ENCODE data around the gene PROM1. TPM values are rescaled to one million over a fixed set of nuclear protein-coding genes. Genes with fewer than 3 reads are reported as not detected.

Gene PROM1
- total RNA-seq, 4 donors from 2014 or later, result 0.13 to 6.7 (median 1.7) TPM; not detected in 1

- Histone ChIP-seq H3K36me3 (no peaks in the 10 kb centered on the region), H3K4me3 (no peak overlapping the region), H3K9me3 (no peaks in the 10 kb centered on the region), H3K27me3 (peaks cover 0 to 20% (median 0%) of the 10 kb centered on the region in 4 donors), H3K4me1 (no peaks in the 10 kb centered on the region), H3K27ac (no peak overlapping the region)
- WGBS, 2 donors, result 33 to 41% methylated on average over 4 of the region's 4 CpGs
- intact Hi-C loops (cut with DNase I), result no loop called here
- no peak for DNase-seq
- TF ChIP-seq CTCF (IDR thresholded peaks at IDR 0.05) (no peak), POLR2A (IDR thresholded peaks at IDR 0.05) (no peak)
Observed at GRCh38 chr4:16018841-16019240, 65.0 kb downstream of the PROM1 start.

DNA sequence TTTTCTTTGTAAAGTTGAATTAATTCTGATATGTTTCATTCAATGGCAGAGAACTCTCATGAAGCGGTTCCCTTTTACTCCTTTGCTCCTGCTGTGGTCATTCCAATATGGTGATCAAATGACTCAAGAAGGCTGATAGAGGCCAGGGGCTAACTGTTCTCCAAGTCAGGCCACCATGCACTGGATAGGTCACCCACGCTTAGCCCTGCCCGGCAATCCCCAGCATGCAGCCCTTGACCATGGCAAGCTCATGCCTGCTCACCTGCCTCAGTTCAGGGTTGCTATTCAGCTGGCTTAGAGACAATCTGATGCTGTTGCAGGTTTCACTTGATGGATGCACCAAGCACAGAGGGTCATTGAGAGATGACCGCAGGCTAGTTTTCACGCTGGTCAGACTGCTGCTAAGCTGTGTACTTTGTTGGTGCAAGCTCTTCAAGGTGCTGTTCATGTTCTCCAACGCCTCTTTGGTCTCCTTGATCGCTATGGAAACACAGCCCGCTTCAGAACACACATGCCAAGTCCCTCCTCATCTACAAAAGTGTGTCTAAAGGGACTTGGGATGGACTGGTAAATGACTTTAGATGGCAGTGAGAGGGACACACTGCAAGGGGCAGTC is 65.7 kb downstream of the PROM1 start:
- 81 to 90% methylated on average over 6 to 7 of the region's 8 CpGs for WGBS, 2 donors

DNA sequence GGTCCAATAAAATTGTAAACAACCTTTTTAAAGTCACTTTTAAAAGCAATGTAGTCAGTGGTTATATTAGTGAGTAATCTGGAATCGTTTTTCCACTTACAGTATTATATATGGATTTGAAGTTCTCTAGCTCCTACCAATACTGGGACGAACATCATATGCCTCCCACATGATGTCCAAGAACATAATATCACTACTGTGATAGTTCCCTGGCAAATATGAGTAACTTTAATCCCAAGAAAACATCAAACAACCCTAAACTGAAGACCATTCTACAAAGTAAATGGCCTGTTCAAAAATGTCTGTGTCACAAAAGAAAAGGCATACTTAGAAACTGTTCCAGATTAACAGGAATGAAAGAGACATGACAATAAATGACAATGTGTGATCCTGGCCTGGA is 67.3 kb downstream of the PROM1 start:
- intact Hi-C loops (cut with DNase I), result no loop called here
- TF ChIP-seq POLR2A (IDR thresholded peaks at IDR 0.05) (no peak), CTCF (IDR thresholded peaks at IDR 0.05) (no peak)
- Histone ChIP-seq H3K27me3 (peaks cover 0 to 8% (median 0%) of the 10 kb centered on the region in 4 donors), H3K4me1 (no peaks in the 10 kb centered on the region), H3K27ac (no peak overlapping the region), H3K9me3 (no peaks in the 10 kb centered on the region), H3K36me3 (no peaks in the 10 kb centered on the region), H3K4me3 (no peak overlapping the region)
- WGBS, 2 donors, result 42 to 59% methylated on average over 2 of the region's 2 CpGs
- no peak for DNase-seq

More for the DNA sequence above, 65.7 kb downstream of the PROM1 start:
- Histone ChIP-seq H3K4me1 (no peaks in the 10 kb centered on the region), H3K4me3 (no peak overlapping the region), H3K36me3 (no peaks in the 10 kb centered on the region), H3K9me3 (no peaks in the 10 kb centered on the region), H3K27me3 (peaks cover 0 to 13% (median 0%) of the 10 kb centered on the region in 4 donors), H3K27ac (no peak overlapping the region)
- intact Hi-C loops (cut with DNase I), result no loop called here
- no peak for DNase-seq
- no peak for TF ChIP-seq CTCF (IDR thresholded peaks at IDR 0.05)
- TF ChIP-seq POLR2A (IDR thresholded peaks at IDR 0.05), result no peak

GRCh38 chr4:16011173-16011572 is 72.7 kb downstream of the PROM1 start:
- H3K27ac ChIP-seq, result no peak overlapping the region
- intact Hi-C loops (cut with DNase I), result no loop called here
- 55 to 82% methylated on average over 5 to 6 of the region's 6 CpGs for WGBS, 2 donors
- H3K36me3 ChIP-seq, result no peaks in the 10 kb centered on the region
- no peak for TF ChIP-seq CTCF (IDR thresholded peaks at IDR 0.05)
- no peak for TF ChIP-seq POLR2A (IDR thresholded peaks at IDR 0.05)
- H3K27me3 ChIP-seq, result peaks cover 0 to 7% (median 0%) of the 10 kb centered on the region in 4 donors
- no peaks in the 10 kb centered on the region for H3K4me1 ChIP-seq
- H3K4me3 ChIP-seq, result no peak overlapping the region
- no peaks in the 10 kb centered on the region for H3K9me3 ChIP-seq
- no peak for DNase-seq

GRCh38 chr4:16009153-16009552 is 74.7 kb downstream of the PROM1 start:
- TF ChIP-seq CTCF (IDR thresholded peaks at IDR 0.05) (no peak), POLR2A (IDR thresholded peaks at IDR 0.05) (no peak)
- no peaks in the 10 kb centered on the region for H3K9me3 ChIP-seq
- no peaks in the 10 kb centered on the region for H3K36me3 ChIP-seq
- no peak overlapping the region for H3K4me3 ChIP-seq
- intact Hi-C loops (cut with DNase I), result no loop called here
- H3K27ac ChIP-seq, result no peak overlapping the region
- 68 to 79% methylated on average over 4 of the region's 4 CpGs for WGBS, 2 donors
- no peak for DNase-seq
- H3K27me3 ChIP-seq, result peaks cover 0 to 7% (median 0%) of the 10 kb centered on the region in 4 donors
- H3K4me1 ChIP-seq, result no peaks in the 10 kb centered on the region
